ENCODE data around the gene GCSAM. TPM values are rescaled to one million over a fixed set of nuclear protein-coding genes. Genes with fewer than 3 reads are reported as not detected.

GCSAM gene
- total and polyA plus RNA-seq, 2 donors (not counting 1 experiment from before 2014, with no cell fraction given): 14.9 to 24.6 TPM

DNA sequence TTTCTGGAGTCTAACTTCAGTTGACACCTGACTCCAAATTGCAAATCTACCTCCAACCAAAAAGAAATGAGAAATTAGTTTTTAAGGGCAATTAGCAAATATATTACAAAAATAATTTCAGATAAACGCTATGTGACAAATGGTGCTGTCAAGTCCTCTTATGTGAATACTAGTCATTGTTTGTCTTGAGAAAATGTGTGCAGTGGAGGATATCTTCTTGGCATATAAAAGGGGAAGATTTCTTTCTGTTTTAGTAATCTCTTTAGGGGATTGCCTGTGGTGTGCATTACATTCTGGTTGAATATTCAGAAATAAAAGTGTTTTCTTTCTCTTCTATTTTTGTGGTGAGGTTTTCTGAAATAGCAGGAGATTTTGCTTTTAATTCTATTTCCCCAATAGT lies 3.0 kb upstream of the GCSAM start:
- H3K79me2 ChIP-seq (ENCODE audit: control insufficient read depth, insufficient read depth, low read length): peaks cover 15% of the 10 kb centered on the region
- no CpG with 5 or more reads among the region's 1 CpG for WGBS (ENCODE audit: insufficient coverage)
- intact Hi-C loops (cut with micrococcal nuclease): loop anchor here (2.0 kb wide), 1 partner anchor 199 kb away; no protein-coding TSS in a partner anchor
- H3K27me3 ChIP-seq (replicated peaks in 1 of 4; ENCODE audit: control extremely low read depth in 1 of 4, control insufficient read depth in 3 of 4, insufficient read depth in 4 of 4, low read length in 3 of 4): no peaks in the 10 kb centered on the region
- H3K9ac ChIP-seq (ENCODE audit: low read length): no peak overlapping the region
- Mint-ChIP-seq H3K27me3 (no peaks in the 10 kb centered on the region), H3K4me3 (peak overlapping the region; percentile 7), H3K9me3 (ENCODE audit: insufficient read depth) (no peaks in the 10 kb centered on the region), H3K4me1 (peaks cover 62% of the 10 kb centered on the region), H3K27ac (no peak overlapping the region)
- no peaks in the 10 kb centered on the region for H4K20me1 ChIP-seq (ENCODE audit: control insufficient read depth, insufficient read depth, low read length, poor library complexity, severe bottlenecking)
- TF ChIP-seq, protein P1, sequence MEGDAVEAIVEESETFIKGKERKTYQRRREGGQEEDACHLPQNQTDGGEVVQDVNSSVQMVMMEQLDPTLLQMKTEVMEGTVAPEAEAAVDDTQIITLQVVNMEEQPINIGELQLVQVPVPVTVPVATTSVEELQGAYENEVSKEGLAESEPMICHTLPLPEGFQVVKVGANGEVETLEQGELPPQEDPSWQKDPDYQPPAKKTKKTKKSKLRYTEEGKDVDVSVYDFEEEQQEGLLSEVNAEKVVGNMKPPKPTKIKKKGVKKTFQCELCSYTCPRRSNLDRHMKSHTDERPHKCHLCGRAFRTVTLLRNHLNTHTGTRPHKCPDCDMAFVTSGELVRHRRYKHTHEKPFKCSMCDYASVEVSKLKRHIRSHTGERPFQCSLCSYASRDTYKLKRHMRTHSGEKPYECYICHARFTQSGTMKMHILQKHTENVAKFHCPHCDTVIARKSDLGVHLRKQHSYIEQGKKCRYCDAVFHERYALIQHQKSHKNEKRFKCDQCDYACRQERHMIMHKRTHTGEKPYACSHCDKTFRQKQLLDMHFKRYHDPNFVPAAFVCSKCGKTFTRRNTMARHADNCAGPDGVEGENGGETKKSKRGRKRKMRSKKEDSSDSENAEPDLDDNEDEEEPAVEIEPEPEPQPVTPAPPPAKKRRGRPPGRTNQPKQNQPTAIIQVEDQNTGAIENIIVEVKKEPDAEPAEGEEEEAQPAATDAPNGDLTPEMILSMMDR (IDR thresholded peaks at IDR 0.05): no peak
- TF ChIP-seq EZH2 (IDR thresholded peaks at IDR 0.05; ENCODE audit: borderline replicate concordance, insufficient read depth, low read depth, low read length, poor library complexity, severe bottlenecking): no peak
- DNase-seq: peak; percentile 25
- POLR2A ChIA-PET: interaction anchor here (0.6 kb wide), 1 partner anchor 51 kb away, joined by 4 read pairs; no protein-coding TSS in a partner anchor
- H2AFZ ChIP-seq (ENCODE audit: insufficient read depth, low read depth, low read length, poor library complexity, severe bottlenecking): no peak overlapping the region
- no peaks in the 10 kb centered on the region for H3K36me3 ChIP-seq (replicated peaks in 1 of 2; ENCODE audit: control extremely low read depth in 1 of 2, control insufficient read depth in 1 of 2, extremely low read depth in 1 of 2, insufficient read depth in 2 of 2, low read length in 1 of 2)
- ATAC-seq (ENCODE audit: low read depth): no peak
- H3K4me2 ChIP-seq (replicated peaks; ENCODE audit: low read depth, low read length, poor library complexity, severe bottlenecking): peak overlapping the region; percentile 38
- H3K4me3 ChIP-seq (ENCODE audit: control extremely low read depth in 1 of 5, extremely low read depth in 1 of 5, insufficient read depth in 1 of 5, low read depth in 2 of 5, low read length in 4 of 5): no peak overlapping the region
- H3K27ac ChIP-seq (ENCODE audit: low read length in 2 of 2): no peak overlapping the region
- CTCF ChIA-PET: interaction anchor here (0.6 to 6.0 kb wide), 13 partner anchors 9 to 395 kb away, joined by 3 to 67 read pairs (median 5); partner anchors contain the start of genes CD200 and SLC9C1
- peaks cover 52 to 58% of the 10 kb centered on the region in 2 donors for H3K4me1 ChIP-seq (ENCODE audit: control insufficient read depth in 2 of 2, insufficient read depth in 2 of 2, low read length in 2 of 2)
- H3K9me3 ChIP-seq (ENCODE audit: control extremely low read depth in 1 of 3, control insufficient read depth in 2 of 3, insufficient read depth in 1 of 3, low read length in 2 of 3): no peaks in the 10 kb centered on the region

DNA sequence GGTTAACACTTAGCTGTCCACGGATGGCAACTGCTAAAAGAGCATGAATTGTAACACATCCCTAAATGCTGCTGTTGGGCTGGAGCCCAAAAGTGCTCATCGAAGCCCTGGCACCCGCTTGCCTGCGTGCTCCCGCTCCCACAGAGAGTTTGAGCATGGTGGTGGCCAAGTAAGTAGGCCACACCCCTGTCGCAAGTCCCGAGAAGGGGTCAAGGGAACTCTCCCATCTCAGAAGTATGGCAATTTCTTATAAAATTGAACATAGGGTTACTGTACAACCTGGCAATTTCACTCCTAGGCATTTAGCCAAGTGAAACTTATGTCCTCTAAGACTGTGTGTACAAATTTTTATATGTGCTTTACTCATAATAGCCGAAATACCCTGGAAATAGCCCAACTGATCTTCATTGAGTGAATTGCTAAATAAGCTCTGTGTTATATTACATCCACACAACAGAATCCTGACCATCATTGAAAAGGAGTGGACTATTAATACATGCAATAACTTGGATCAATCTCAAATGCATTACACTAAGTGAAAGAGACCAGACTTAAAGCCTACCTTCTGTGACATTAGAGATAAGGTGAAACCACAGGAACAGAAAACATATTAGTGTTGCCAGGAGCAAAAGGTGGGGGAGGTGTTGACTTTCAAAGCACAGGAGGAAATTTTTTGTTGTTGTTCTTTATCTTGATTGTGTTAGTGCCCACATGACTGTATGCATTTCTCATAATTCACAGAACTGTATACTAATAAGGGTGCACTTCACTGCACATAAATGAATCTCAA lies 1.5 kb upstream of the GCSAM start:
- H3K9me3 ChIP-seq (ENCODE audit: control extremely low read depth in 1 of 3, control insufficient read depth in 2 of 3, insufficient read depth in 1 of 3, low read length in 2 of 3): no peaks in the 10 kb centered on the region
- H3K9me3 Mint-ChIP-seq (ENCODE audit: insufficient read depth): no peaks in the 10 kb centered on the region
- peaks cover 15% of the 10 kb centered on the region for H3K79me2 ChIP-seq (ENCODE audit: control insufficient read depth, insufficient read depth, low read length)
- H3K36me3 ChIP-seq (replicated peaks in 1 of 2; ENCODE audit: control extremely low read depth in 1 of 2, control insufficient read depth in 1 of 2, extremely low read depth in 1 of 2, insufficient read depth in 2 of 2, low read length in 1 of 2): no peaks in the 10 kb centered on the region
- H3K4me1 ChIP-seq (ENCODE audit: control insufficient read depth in 2 of 2, insufficient read depth in 2 of 2, low read length in 2 of 2): peaks cover 66 to 73% of the 10 kb centered on the region in 2 donors
- no peaks in the 10 kb centered on the region for H4K20me1 ChIP-seq (ENCODE audit: control insufficient read depth, insufficient read depth, low read length, poor library complexity, severe bottlenecking)
- CTCF ChIA-PET: interaction anchor here (0.8 to 2.4 kb wide), 4 partner anchors 9 to 397 kb away, joined by 3 to 10 read pairs (median 6); partner anchors contain the start of gene SLC9C1
- WGBS (ENCODE audit: insufficient coverage): 96% methylated on average over 5 of the region's 8 CpGs
- no peak overlapping the region for H3K4me3 ChIP-seq (ENCODE audit: control extremely low read depth in 1 of 5, extremely low read depth in 1 of 5, insufficient read depth in 1 of 5, low read depth in 2 of 5, low read length in 4 of 5)
- peak overlapping the region; percentile 9 for H3K4me3 Mint-ChIP-seq
- peak overlapping the region; percentile 96 for H3K27ac Mint-ChIP-seq
- DNase-seq (no peak), ATAC-seq (ENCODE audit: low read depth) (no peak)
- TF ChIP-seq, protein P1 (IDR thresholded peaks at IDR 0.05): no peak
- TF ChIP-seq EZH2 (IDR thresholded peaks at IDR 0.05; ENCODE audit: borderline replicate concordance, insufficient read depth, low read depth, low read length, poor library complexity, severe bottlenecking): no peak
- H3K27me3 Mint-ChIP-seq: no peaks in the 10 kb centered on the region
- peaks cover 76% of the 10 kb centered on the region for H3K4me1 Mint-ChIP-seq
- H3K27me3 ChIP-seq (replicated peaks in 1 of 4; ENCODE audit: control extremely low read depth in 1 of 4, control insufficient read depth in 3 of 4, insufficient read depth in 4 of 4, low read length in 3 of 4): no peaks in the 10 kb centered on the region
- H2AFZ ChIP-seq (ENCODE audit: insufficient read depth, low read depth, low read length, poor library complexity, severe bottlenecking): peak overlapping the region; percentile 34
- intact Hi-C loops (cut with micrococcal nuclease): loop anchor here (5.0 kb wide), 2 partner anchors 338 to 858 kb away; partner anchors contain the start of gene GTPBP8
- H3K9ac ChIP-seq (ENCODE audit: low read length): no peak overlapping the region
- POLR2A ChIA-PET: no interaction called here
- no peak overlapping the region for H3K4me2 ChIP-seq (replicated peaks; ENCODE audit: low read depth, low read length, poor library complexity, severe bottlenecking)
- H3K27ac ChIP-seq (ENCODE audit: low read length in 2 of 2): peak overlapping the region in 1 of 2 donors; percentile 90

All from B cell (primary cell).